ENCODE measurements around the gene RASGRF2.
"Not testable (repeated sequence)": the region's sequence is repeated elsewhere in the genome, so short reads cannot be mapped to it uniquely, and the experiment has no call there.

The RASGRF2 gene

DNA sequence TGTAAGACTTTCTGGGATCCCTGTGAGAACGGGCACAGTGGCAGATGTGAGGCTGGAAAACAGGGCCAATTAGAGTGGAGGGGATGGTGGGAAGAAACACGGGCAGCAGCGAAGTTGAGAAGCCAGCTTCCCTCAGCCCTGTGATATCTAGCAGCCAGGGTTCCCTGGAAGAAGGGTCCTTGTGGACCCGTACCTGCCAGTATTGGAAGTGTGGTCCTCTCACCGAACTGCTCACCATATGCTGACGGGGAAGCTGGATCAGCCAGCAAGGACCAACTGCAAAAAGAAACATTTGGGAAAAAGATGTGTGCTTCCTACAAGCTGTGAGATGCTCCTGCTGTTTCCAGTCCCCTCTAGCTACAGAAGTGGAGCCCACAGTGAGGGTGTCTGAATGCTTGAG, 286.5 kb downstream of the RASGRF2 start:
- no peak for DNase-seq

DNA sequence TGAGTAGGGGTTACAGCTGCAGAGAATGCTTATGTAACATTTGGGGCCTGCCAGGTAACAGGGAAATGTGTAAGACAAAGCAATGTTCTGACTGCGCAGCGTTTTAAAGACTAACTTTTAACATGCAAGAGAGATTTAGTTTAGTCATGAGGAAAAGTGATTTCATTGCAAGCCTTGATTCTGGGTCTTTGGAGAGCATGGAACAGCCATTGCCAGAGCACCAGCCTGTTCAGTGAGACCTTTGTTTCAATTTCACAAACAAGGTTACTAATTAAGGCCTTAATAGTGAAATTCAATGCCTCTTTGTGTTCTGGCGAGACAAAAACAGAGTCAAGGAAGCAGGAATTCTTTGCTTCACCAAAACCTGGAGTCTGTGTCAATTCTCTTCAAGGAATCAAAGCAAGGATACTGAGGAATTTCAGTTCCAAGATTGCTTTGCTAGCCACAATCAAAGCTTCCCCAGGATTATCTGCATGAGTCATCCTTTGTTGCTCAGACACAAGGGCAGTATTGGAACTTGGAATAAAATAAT, 287.3 kb downstream of the RASGRF2 start:
- DNase-seq, result no peak

DNA sequence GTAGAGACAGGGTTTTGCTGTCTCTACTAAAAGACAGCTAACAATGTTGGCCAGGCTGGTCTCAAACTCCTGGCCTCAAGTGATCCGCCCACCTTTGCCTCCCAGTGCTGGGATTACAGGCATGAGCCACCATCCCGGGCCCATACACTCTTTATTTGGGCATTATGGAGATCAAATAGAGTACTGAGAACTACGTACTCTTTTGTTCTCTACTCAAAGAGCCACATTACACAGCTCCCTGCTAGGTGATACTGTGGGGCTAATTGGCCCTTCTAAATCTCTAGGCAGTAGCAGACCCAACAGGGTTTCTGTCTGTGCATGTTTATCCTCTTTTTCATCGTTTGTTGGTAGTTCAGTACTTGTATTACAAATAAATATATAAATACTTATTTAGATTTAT, 289.1 kb downstream of the RASGRF2 start:
- no peak for DNase-seq

DNA sequence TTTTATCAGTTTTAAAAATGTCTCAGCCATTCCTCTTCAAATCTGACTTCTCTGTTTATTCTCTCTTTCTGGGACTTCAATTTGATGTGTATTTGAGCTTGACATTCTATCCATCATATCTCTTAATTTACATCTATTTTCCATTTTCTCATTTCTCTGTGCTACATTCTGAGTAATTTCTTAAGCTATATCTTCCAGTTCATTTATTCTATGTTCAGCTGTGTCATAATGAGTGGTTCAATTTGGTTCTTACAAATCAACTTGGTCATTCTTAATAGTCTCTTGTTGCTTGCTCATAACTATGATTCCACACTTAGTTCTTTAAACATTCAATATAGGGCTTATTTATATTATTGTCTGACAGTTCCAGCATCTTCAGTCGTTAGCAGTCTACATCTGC, 289.8 kb downstream of the RASGRF2 start:
- DNase-seq, result no peak

DNA sequence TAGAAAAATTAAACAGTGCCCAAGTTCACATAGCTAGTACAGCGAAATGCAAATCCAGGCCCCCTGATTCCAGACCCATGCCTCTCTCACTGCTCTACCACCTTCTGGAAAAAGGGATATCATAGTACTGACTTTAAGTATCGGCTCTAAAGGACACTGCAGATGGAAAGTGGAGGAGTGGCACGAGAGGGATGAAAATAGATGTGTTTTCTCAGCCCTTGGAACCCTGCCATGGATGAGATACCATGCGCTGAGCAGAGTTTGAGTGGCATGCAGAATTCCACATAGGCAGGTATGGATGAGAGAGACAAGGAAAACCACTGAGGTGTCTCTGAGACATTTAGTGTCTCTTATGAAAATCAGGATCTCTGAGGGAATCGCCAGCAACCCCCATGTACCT, 291.8 kb downstream of the RASGRF2 start:
- no peak for DNase-seq

DNA sequence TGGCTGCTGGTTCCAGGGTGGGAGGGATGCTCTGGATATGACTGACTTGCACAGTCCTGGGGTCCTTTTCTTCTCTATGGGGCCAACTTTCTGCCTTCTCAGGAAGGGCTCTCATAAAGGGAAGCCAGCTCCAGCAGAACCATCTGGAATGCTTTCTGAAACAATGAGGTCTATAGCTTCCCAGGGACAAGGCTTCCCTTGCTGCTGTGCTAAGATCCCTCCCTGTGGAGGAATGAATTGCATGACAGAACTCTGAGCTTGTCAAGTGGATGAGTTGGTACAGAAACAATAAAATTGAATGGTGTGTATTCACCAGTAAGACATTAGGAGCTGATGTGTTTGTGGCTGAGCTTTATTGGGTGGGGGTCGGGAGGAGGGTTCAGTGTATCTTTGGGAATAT, 292.7 kb downstream of the RASGRF2 start:
- DNase-seq, result no peak

DNA sequence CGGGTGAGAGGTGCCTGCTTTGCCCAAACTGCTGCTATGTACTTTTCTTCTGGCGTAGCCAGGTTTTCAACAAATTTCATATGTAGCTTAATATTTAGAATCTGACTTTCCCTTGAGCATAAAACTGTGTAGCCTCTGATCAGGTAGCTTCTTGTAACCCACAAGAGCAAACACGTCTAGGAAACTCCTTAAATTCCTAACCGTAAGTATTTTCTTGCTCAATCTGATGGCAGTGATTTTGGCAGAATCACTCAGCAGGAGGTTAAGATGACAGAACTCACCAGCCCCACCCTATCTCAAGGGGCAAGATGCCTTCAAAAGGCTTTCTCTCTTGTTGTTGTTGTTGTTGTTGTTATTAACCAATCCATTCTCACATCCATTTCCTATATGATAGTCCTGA, 293.7 kb downstream of the RASGRF2 start:
- DNase-seq, result no peak

DNA sequence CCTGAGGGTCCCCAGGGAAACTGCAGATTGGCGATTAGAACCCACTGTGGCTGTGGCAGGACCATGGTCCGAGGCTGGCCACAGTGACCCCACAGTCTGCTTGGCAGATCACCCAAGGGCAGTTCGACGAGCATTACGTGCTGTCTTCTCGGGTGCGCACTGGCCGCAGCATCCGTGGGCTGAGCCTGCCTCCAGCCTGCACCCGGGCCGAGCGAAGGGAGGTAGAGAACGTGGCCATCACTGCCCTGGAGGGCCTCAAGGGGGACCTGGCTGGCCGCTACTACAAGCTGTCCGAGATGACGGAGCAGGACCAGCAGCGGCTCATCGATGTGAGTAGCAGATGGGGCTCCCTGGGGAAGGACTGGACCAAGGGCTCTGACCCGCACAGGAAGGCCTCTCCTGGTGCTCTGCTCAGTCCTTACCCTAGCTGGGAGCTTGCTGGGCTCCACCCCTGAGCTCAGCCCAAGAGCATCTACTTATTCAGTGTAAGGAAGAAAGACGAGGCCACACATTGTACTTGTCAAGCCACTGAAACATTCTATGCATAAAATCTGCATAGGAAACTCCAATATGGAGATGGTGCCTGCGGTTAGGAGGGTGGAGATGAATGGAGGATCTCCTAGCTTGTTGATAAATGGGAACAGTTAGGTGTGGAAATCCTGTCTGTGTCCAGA, 294.9 kb downstream of the RASGRF2 start:
- no peak for DNase-seq

DNA sequence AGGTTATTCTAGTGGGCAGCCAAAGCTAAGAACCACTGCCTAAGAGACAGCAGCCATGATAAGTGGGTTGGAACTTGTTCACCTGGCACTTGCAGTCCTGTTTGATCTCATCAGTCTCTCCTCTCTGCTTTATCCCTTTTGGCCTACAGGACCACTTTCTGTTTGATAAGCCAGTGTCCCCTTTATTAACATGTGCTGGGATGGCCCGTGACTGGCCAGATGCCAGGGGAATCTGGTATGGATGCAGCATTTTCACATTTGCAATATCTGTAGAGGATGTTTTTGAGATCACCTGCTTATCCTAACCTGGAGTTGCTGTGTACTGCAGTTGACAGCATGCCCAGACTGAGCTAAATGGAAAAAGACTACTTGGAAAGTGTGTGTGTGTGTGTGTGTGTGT, 296.6 kb downstream of the RASGRF2 start:
- DNase-seq, result no peak

DNA sequence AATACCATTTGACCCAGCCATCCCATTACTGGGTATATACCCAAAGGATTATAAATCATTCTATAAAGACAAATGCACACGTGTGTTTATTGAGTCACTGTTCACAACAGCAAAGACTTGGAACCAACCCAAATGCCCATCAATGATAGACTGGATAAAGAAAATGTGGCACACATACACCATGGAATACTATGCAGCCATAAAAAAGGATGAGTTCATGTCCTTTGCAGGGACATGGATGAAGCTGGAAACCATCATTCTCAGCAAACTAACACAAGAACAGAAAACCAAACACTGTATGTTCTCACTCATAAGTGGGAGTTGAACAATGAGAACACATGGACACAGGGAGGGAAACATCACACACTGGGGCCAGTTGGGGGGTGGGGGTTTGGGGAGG, 302.6 kb downstream of the RASGRF2 start:
- DNase-seq, result not testable (repeated sequence)

DNA sequence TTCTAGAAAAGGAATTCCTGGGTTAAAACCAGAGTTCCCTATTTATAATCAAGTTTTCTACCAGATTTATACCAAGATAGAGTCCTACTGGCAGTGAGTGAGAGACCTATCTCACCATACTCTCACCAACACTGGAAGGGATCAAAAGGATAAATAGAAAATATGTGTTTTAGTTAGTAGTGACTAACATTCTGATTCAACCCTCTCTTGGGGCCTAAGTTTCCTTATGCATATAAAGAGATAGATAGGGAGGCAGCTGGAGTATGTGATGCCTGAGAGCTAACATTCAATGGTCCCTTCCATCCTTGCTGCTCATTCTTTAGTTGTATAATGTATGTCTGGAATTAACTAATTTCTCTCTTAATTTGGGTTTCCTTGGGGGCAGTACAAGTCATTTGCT, 304.9 kb downstream of the RASGRF2 start:
- DNase-seq, result no peak

DNA sequence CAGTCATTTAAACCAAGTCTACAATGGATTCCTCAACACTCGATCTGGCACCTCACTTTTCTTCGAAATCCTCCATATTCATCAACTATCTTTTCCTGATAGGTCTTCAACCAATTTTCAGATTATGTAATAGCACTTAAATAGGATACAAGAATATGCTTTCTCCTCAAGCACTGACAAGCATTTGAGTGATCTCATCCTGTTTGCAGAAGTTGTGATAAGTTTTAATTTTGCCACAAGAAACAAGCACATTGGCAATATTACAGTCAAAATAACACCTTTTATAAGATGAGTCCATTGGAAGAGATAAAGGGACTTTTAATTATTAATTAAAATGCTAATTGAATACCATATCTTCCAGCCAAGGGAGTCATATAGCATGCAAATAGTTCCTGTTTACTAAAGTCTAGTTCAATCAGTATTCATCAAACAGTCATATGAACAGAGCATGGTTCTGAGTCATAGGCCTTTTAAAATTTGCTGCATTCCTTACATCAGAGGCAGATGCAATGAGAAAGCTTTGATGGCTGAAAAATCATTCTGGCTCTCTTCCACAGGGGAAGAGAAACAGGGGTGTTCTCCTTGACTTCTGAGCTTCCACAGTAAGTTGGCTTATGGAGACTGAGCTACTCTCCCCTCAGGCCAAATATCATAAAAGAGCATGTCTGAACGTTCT, 308.5 kb downstream of the RASGRF2 start:
- DNase-seq, result no peak

DNA sequence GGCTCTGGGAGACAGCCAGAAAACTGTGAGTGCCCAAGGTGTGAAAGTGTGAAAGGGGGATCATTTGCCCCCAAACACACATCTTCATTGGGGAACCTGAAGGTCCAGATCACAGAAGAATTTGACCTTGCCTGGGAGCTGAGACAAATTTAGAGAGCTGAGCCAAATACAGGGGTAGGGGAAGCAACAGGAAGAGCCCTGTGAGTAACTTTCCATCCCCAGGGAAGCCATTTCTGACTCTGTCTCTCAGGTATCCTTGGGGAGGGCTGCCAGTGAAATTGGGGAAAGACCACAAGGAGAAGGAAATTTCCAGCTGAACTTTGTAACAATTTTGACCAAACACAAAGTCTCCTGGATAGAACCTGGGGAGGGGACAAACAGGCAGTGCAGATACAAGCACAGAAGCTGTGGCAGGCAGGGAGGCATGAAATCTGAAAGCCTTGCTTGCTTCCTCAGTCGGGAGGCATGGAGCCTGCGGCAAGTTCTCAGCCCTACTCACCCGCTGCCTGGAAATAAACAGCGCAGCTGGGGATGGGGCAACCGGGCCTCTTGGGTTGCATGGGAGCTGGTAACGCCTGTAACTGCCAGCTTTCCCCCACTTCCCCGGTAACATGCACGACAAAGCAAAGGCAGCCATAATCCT, 309.7 kb downstream of the RASGRF2 start:
- DNase-seq, result no peak

DNA sequence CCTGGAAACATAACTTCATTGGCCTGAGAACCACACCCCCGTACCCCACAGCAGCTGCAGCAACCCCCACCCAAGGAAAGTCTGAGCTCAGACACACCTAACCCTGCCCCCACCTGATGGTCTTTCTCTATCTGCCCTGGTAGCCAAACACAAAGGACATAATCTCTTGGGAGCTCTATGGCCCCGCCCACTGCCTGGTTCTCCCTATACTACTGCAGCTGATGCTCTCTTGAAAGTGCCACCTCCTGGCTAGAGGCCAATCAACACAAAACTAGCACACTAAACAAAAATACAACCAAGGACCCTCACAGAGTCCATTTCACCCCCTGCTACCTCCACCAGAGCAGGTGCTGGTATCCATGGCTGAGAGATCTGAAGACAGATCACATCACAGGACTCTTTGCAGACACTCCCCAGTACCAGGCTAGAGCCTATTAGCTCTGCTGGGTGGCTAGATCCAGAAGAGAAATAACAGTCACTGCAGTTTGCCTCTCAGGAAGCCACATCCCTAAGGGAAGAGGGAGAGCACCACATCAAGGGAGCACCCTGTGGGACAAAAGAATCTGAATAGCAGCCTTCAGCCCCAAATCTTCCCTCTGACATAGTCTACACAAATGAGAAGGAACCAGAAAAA, 310.3 kb downstream of the RASGRF2 start:
- DNase-seq, result not testable (repeated sequence)

All from CD4-positive, alpha-beta T cell treated with Interferon alpha-2 for 1 hour (primary cell).